Measurements from ENCODE around the gene ZNF317. TPM values are rescaled to one million over a fixed set of nuclear protein-coding genes. Genes with fewer than 3 reads are reported as not detected.
A peak's percentile ranks its signal among the peaks of the same experiment; 100 is the strongest.

The ZNF317 gene
- total and polyA plus RNA-seq, 9 of the 15 experiments (the other 6 are each of a cell fraction or from before 2014, with no cell fraction given) = 17.3 to 43.2 (median 34.8) TPM

DNA sequence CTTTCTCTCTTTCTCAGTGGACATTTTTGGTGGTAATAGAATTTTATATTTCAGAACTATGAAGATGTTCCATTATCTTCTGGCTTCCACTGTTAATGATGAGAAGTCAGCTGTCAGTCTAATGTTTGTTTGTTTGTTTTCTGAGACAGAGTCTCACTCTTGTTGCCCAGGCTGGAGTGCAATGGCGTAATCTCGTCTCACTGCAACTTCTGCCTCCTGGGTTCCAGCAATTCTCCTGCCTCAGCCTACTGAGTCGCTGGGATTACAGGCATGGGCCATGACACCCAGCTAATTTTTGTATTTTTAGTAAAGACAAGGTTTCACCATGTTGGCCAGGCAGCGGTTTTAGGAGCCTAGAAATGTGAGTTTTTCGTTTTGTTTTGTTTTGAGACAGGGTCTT, 4.7 kb downstream of the ZNF317 start:
- Histone ChIP-seq H3K79me2 (ENCODE audit: control insufficient read depth, insufficient read depth, low read length) (peaks cover 97% of the 10 kb centered on the region), H3K36me3 (ENCODE audit: control insufficient read depth, insufficient read depth, low read length) (peaks cover 57% of the 10 kb centered on the region), H3K27ac (ENCODE audit: extremely low read depth, low read depth, low read length) (no peak overlapping the region), H4K20me1 (replicated peaks; ENCODE audit: control insufficient read depth, insufficient read depth, low read length) (no peaks in the 10 kb centered on the region), H2AFZ (ENCODE audit: low read depth, low read length) (no peak overlapping the region), H3K9me1 (ENCODE audit: control insufficient read depth, insufficient read depth, low read length) (no peaks in the 10 kb centered on the region), H3K9me3 (replicated peaks; ENCODE audit: control insufficient read depth, insufficient read depth, low read depth, low read length) (peaks cover 18% of the 10 kb centered on the region), H3K4me2 (ENCODE audit: insufficient read depth, low read length) (no peak overlapping the region), H3K4me1 (replicated peaks in 1 of 2; ENCODE audit: control insufficient read depth in 2 of 2, insufficient read depth in 2 of 2, low read length in 2 of 2) (0 out of 5 replicates have a peak, but pooled peaks cover 0 to 5% of the 10 kb centered on the region in 2 experiments), H3K4me3 (no peak overlapping the region), H3K9ac (ENCODE audit: insufficient read depth in 1 of 2, low read depth in 2 of 2, low read length in 2 of 2) (no peak overlapping the region), H3K27me3 (ENCODE audit: control insufficient read depth in 2 of 2, insufficient read depth in 2 of 2, low read length in 2 of 2) (no peaks in the 10 kb centered on the region)
- WGBS (ENCODE audit: insufficient coverage, low coverage, missing lambda C conversion rate) = 94% methylated on average over 5 of the region's 5 CpGs
- no TSS peak for BruUV-seq (replicated peaks)
- intact Hi-C loops (cut with micrococcal nuclease) (loop anchor here (5.0 kb wide), 1 partner anchor 162 kb away; the partner anchor contains the start of gene ZNF699), in situ Hi-C loops (cut with MboI) (no loop called here)
- TF ChIP-seq CBX5 (IDR thresholded peaks at IDR 0.05; ENCODE audit: borderline replicate concordance, low read depth) = peak; percentile 84
- TF ChIP-seq HDAC1 (IDR thresholded peaks at IDR 0.05) = peak in 1 of 2 experiments; percentile 12; a peak in 1 of 4 replicates
- peak; percentile 90 for TF ChIP-seq CBX1 (IDR thresholded peaks at IDR 0.05; ENCODE audit: low read depth)
- no peak for TF ChIP-seq HES1 (IDR thresholded peaks at IDR 0.05; ENCODE audit: low read depth)
- TF ChIP-seq CBX3 (IDR thresholded peaks at IDR 0.05; ENCODE audit: borderline replicate concordance in 1 of 2, low read length in 2 of 2) = peak in 1 of 2 experiments; percentile 89; a peak in 2 of 3 replicates
- no peak for TF ChIP-seq NCOR1 (IDR thresholded peaks at IDR 0.05)
- TF ChIP-seq TRIM24 (IDR thresholded peaks at IDR 0.05) = peak; percentile 39 to 78; a peak in 2 of 4 replicates
- TF ChIP-seq TRIM28 (IDR thresholded peaks at IDR 0.05) = peak; percentile 97
- TF ChIP-seq, protein P1, sequence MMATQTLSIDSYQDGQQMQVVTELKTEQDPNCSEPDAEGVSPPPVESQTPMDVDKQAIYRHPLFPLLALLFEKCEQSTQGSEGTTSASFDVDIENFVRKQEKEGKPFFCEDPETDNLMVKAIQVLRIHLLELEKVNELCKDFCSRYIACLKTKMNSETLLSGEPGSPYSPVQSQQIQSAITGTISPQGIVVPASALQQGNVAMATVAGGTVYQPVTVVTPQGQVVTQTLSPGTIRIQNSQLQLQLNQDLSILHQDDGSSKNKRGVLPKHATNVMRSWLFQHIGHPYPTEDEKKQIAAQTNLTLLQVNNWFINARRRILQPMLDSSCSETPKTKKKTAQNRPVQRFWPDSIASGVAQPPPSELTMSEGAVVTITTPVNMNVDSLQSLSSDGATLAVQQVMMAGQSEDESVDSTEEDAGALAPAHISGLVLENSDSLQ (IDR thresholded peaks at IDR 0.05) = peak; percentile 30; the same call in 1 of the 2 replicates
- 0 out of 2 replicates have a peak, but pooled peaks have one; percentile 31 for TF ChIP-seq ZFP1 (CRISPR knock-in tag; IDR thresholded peaks at IDR 0.05)
- TF ChIP-seq, protein P2, sequence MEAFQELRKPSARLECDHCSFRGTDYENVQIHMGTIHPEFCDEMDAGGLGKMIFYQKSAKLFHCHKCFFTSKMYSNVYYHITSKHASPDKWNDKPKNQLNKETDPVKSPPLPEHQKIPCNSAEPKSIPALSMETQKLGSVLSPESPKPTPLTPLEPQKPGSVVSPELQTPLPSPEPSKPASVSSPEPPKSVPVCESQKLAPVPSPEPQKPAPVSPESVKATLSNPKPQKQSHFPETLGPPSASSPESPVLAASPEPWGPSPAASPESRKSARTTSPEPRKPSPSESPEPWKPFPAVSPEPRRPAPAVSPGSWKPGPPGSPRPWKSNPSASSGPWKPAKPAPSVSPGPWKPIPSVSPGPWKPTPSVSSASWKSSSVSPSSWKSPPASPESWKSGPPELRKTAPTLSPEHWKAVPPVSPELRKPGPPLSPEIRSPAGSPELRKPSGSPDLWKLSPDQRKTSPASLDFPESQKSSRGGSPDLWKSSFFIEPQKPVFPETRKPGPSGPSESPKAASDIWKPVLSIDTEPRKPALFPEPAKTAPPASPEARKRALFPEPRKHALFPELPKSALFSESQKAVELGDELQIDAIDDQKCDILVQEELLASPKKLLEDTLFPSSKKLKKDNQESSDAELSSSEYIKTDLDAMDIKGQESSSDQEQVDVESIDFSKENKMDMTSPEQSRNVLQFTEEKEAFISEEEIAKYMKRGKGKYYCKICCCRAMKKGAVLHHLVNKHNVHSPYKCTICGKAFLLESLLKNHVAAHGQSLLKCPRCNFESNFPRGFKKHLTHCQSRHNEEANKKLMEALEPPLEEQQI (IDR thresholded peaks at IDR 0.05) = 0 out of 2 replicates have a peak, but pooled peaks have one; percentile 28
- TF ChIP-seq FOXA3 (CRISPR knock-in tag; conservative IDR thresholded peaks at IDR 0.05 in 1 of 2, IDR thresholded peaks at IDR 0.05 in 1 of 2) = peak; percentile 52 to 62; a peak in 1 of 4 replicates
- no peak for TF ChIP-seq HOXB6 (CRISPR knock-in tag; IDR thresholded peaks at IDR 0.05; ENCODE audit: borderline replicate concordance)
- TF ChIP-seq KHSRP (IDR thresholded peaks at IDR 0.05) = no peak
- FAIRE-seq (no peak), DNase-seq (ENCODE audit: extremely low read depth in 1 of 4, low spot score in 3 of 4) (no peak), ATAC-seq (no peak)
- ChIA-PET CTCF (ENCODE audit: low intra/inter-chr PET ratio) (no interaction called here), POLR2A (interaction anchor here (0.5 kb wide), 1 partner anchor 15 kb away, joined by 3 read pairs; no protein-coding TSS in a partner anchor)
